GM12878 (cell line): ENCODE data around the gene RNU6-9. TPM values are rescaled to one million over a fixed set of nuclear protein-coding genes. Genes with fewer than 3 reads are reported as not detected.

Experiments
- ATAC-seq: fragments of 200-7000 bp; cut with Tn5 transposase; 3 replicates; pipeline ENCODE4 v1.9.1; 2020; ENCODE audit warnings: mild to moderate bottlenecking, moderate library complexity
- BruUV-seq: library from RNA; stranded (reverse); fragments of 400-500 nt; replicated peaks from 2 replicates; lab custom pipeline; 2021; lab: Mats Ljungman, UMichigan
- CTCF ChIA-PET: fragments of 300-600 bp; sonication (Branson Sonifier 250); formaldehyde crosslinking; extraction: SDS; loops from one replicate; lab custom pipeline; 2021; ENCODE audit warnings: inconsistent platforms; lab: Yijun Ruan, JAX
- POLR2A ChIA-PET: fragments of 350-600 bp; formaldehyde crosslinking; extraction: SDS; loops from one replicate; lab custom pipeline; 2021; ENCODE audit warnings: inconsistent platforms; lab: Charles Lee
- RAD21 ChIA-PET: fragments of 300-600 bp; sonication (Branson Sonifier 250); formaldehyde crosslinking; loops from one replicate; lab custom pipeline; 2023; ENCODE audit warnings: antibody characterized with exemption; ENCODE audit not compliant: unreplicated experiment; lab: Charles Lee
- SMC1A ChIA-PET: fragments of 300-600 bp; sonication (Branson Sonifier 250); formaldehyde crosslinking; loops from one replicate; lab custom pipeline; 2023; ENCODE audit not compliant: unreplicated experiment, uncharacterized antibody; lab: Charles Lee
- DNase-seq: peaks from one replicate; pipeline ENCODE4 v3.0.0-alpha.2; 2011; ENCODE audit warnings: low read depth, low spot score
- FAIRE-seq: peaks from 3 replicates; lab custom pipeline; 2011; peaks lifted over from hg19 to GRCh38; lab: Jason Lieb, UNC
- H2AFZ ChIP-seq: 2 replicates; pipeline ENCODE4 v1.6.0; 2011; ENCODE audit warnings: low read depth, low read length, control low read depth; ENCODE audit not compliant: control insufficient read depth
- H3K27ac ChIP-seq: 2 replicates; pipeline ENCODE4 v1.5.1; 2011; ENCODE audit warnings: control low read depth; ENCODE audit not compliant: control insufficient read depth, insufficient read depth
- H3K27me3 ChIP-seq, 2 experiments: replicated peaks in 1 of 2; 2 replicates each; pipeline versions ENCODE4 v1.6.0 to v1.6.1; 2011; ENCODE audit warnings: low read length in 1 of 2; ENCODE audit not compliant: control insufficient read depth in 2 of 2, insufficient read depth in 2 of 2
- H3K36me3 ChIP-seq, 2 experiments: 2 replicates each; pipeline ENCODE4 v1.5.1; 2011; ENCODE audit warnings: low read length in 1 of 2; ENCODE audit not compliant: control insufficient read depth in 2 of 2, insufficient read depth in 2 of 2
- H3K4me1 ChIP-seq: 2 replicates; pipeline ENCODE4 v1.6.1; 2011; ENCODE audit warnings: mild to moderate bottlenecking, low read length, moderate library complexity, mixed read lengths; ENCODE audit not compliant: control insufficient read depth, insufficient read depth
- H3K4me2 ChIP-seq: 2 replicates; pipeline ENCODE4 v1.6.0; 2011; ENCODE audit warnings: control low read depth; ENCODE audit not compliant: control insufficient read depth, insufficient read depth
- H3K4me3 ChIP-seq: fragments of 200-600 bp; sonication (generic); 2 replicates; pipeline ENCODE4 v1.5.1; 2016
- H3K79me2 ChIP-seq: 2 replicates; pipeline ENCODE4 v1.6.0; 2011; ENCODE audit warnings: low read length; ENCODE audit not compliant: control insufficient read depth, insufficient read depth
- H3K9ac ChIP-seq: 2 replicates; pipeline ENCODE4 v1.8.0; 2011; ENCODE audit warnings: low read length, control low read depth, mixed read lengths; ENCODE audit not compliant: control insufficient read depth, insufficient read depth
- H3K9me3 ChIP-seq: replicated peaks from 3 replicates; pipeline ENCODE4 v1.5.1; 2011; ENCODE audit warnings: mild to moderate bottlenecking, low read length; ENCODE audit not compliant: control insufficient read depth, insufficient read depth
- H4K20me1 ChIP-seq: 2 replicates; pipeline ENCODE4 v1.6.0; 2011; ENCODE audit not compliant: control insufficient read depth, insufficient read depth
- BHLHE40 ChIP-seq, 2 experiments: fragments of 450-650 bp in 1 of 2; IDR thresholded peaks; 2 replicates each; pipeline ENCODE4 v1.6.1; 2011 to 2017; ENCODE audit warnings: low read depth in 2 of 2, borderline replicate concordance in 1 of 2, improper control_type of control experiment in 1 of 2, low read length in 1 of 2, mild to moderate bottlenecking in 1 of 2
- EGR1 ChIP-seq, 2 experiments: IDR thresholded peaks; 1 replicate in 1 of 2; 2 replicates in 1 of 2; pipeline ENCODE4 v1.6.1; 2011 to 2012; ENCODE audit warnings: low read depth in 2 of 2, low read length in 2 of 2, borderline replicate concordance in 1 of 2, mild to moderate bottlenecking in 1 of 2, moderate library complexity in 1 of 2
- RUNX3 ChIP-seq: IDR thresholded peaks from 2 replicates; pipeline ENCODE4 v1.6.1; 2012; ENCODE audit warnings: low read length, inconsistent platforms
- SIX5 ChIP-seq: IDR thresholded peaks from 2 replicates; pipeline ENCODE4 v1.6.1; 2011; ENCODE audit warnings: mild to moderate bottlenecking, low read depth, low read length, moderate library complexity; ENCODE audit not compliant: severe bottlenecking
- SRF ChIP-seq, 2 experiments: IDR thresholded peaks; 2 replicates each; pipeline ENCODE4 v1.6.1; 2011; ENCODE audit warnings: low read depth in 2 of 2, low read length in 2 of 2, mild to moderate bottlenecking in 1 of 2, moderate library complexity in 1 of 2
- ZNF622 ChIP-seq: fragments of 450-650 bp; IDR thresholded peaks from 2 replicates; pipeline ENCODE4 v1.6.1; 2017; ENCODE audit warnings: mild to moderate bottlenecking, inconsistent platforms
- WGBS: methylation state at CpG from one replicate; pipeline ENCODE4 v1.1.6; 2016; ENCODE audit warnings: low lambda C conversion rate; ENCODE audit not compliant: insufficient replicate concordance, insufficient coverage; ENCODE audit errors: missing lambda C conversion rate; 5-methylcytosine and 5-hydroxymethylcytosine counted together
- in situ Hi-C: fragments of 300-500 bp; cut with MboI; formaldehyde crosslinking; loops from 9 replicates; pipeline ENCODE4 v1.14.3; 2018; ENCODE audit warnings: mixed read lengths
- intact Hi-C: fragments of 100-400 bp; cut with micrococcal nuclease; formaldehyde crosslinking; loops from one replicate; pipeline ENCODE4 v1.14.2; 2022; ENCODE audit not compliant: unreplicated experiment
- polyA plus RNA-seq, 11 experiments: library from polyadenylated mRNA; depleted of rRNA in 4 of 11; unstranded in 6 of 11; stranded (reverse) in 5 of 11; fragments of >200 nt; fragmentation: Nextera tagmentation in 4 of 11; fragmentation: Illumina TruSeq in 1 of 11; extraction: Ambion mirVana in 4 of 11; extraction: Trizol in 1 of 11; gene quantifications; 1 replicate in 1 of 11; 2 replicates in 10 of 11; pipeline versions ENCODE4 v1.2.1 to v1.2.3, GENCODE V29; 2011 to 2016; ENCODE audit warnings: inconsistent platforms in 2 of 11, missing spikeins in 2 of 11, low read depth in 1 of 11
- total RNA-seq, 4 experiments: library from RNA; depleted of rRNA in 3 of 4; stranded (reverse); fragments of >200 nt in 3 of 4; fragmentation: Illumina TruSeq in 1 of 4; extraction: Trizol in 1 of 4; gene quantifications; 2 replicates each; pipeline versions ENCODE4 v1.2.1 to v1.2.3, GENCODE V29; 2013 to 2021
- TF ChIP-seq, protein P1 (sequence below): IDR thresholded peaks from 2 replicates; pipeline ENCODE4 v1.6.1; 2011; ENCODE audit warnings: borderline replicate concordance, low read depth, mild to moderate bottlenecking, moderate library complexity, low read length; ENCODE audit not compliant: insufficient read depth, poor library complexity, severe bottlenecking

The RNU6-9 gene
- total and polyA plus RNA-seq, 10 of the 15 experiments (the other 5 are each of a cell fraction or from before 2014, with no cell fraction given), result not detected

DNA sequence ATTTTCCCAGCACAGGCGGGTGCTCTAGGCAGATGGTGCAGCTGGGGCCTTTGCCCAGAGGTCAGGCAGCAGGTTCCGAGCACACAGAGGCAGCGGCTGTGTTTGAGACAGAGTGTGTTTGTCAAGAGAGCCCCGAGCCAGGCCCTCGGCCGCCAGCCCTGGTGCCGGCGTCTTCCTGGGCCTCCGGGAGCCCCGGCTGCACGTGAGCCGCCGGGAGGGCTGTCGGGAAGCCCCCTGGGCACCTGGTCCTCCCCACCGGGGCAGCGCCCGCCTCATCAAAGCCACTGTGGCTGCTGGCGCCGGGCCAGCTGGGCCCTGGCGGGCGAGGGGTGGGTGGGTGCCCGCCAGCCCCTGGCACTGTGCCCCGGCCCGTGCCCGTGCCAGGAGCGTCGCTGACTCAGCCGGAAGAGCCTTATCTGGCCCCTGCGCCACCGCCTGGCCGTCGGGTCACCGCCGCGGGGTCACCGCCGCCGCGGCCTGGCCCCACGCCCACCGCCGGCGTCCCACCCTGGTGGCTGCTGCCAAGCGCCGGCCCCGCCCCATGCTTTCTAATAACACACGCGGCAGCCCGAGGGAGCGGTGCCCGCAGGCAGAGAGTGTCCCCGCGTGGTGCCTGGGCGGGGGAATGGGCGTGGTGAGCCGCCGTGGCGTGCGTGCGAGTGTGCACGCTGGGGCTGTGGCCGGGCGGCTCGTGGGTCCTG lies 47.5 kb downstream of the RNU6-9 start:
- Histone ChIP-seq H3K4me3 (peak overlapping the region; percentile 37; the same call in 1 of the 2 replicates), H2AFZ (no peak overlapping the region)

More for the DNA sequence above, 47.5 kb downstream of the RNU6-9 start:
- H4K20me1 ChIP-seq, result no peaks in the 10 kb centered on the region; the same call in 1 of the 2 replicates
- DNase-seq (no peak), ATAC-seq (no peak), FAIRE-seq (no peak)
- intact Hi-C loops (no loop called here), in situ Hi-C loops (no loop called here)
- ChIA-PET RAD21 (no interaction called here), POLR2A (interaction anchor here (0.5 kb wide), 1 partner anchor 31 kb away, joined by 3 read pairs; no protein-coding TSS in a partner anchor), SMC1A (no interaction called here), CTCF (no interaction called here)
- peak overlapping the region; percentile 58 for H3K27ac ChIP-seq
- peak overlapping the region; percentile 18; the same call in 1 of the 2 replicates for H3K9ac ChIP-seq
- WGBS, result 3% methylated on average over 59 of the region's 64 CpGs
- no peaks in the 10 kb centered on the region for H3K27me3 ChIP-seq
- H3K4me2 ChIP-seq, result peak overlapping the region; percentile 79
- BruUV-seq, result no TSS peak
- H3K4me1 ChIP-seq, result peaks cover 7% of the 10 kb centered on the region
- H3K9me3 ChIP-seq, result peaks cover 4% of the 10 kb centered on the region
- peaks cover 64% of the 10 kb centered on the region for H3K79me2 ChIP-seq
- peaks cover 30% of the 10 kb centered on the region in 2 experiments for H3K36me3 ChIP-seq
- TF ChIP-seq SIX5 (no peak), EGR1 (IDR thresholded peaks at IDR 0.05; ENCODE audit: borderline replicate concordance in 1 of 2, low read depth in 2 of 2, low read length in 2 of 2) (peak in 1 of 2 experiments; percentile 19; a peak in 1 of 3 replicates), RUNX3 (peak; percentile 49; the same call in 1 of the 2 replicates), ZNF622 (no peak), SRF (IDR thresholded peaks at IDR 0.05; ENCODE audit: low read depth in 2 of 2, low read length in 2 of 2) (peak; percentile 95 to 97), BHLHE40 (IDR thresholded peaks at IDR 0.05; ENCODE audit: borderline replicate concordance in 1 of 2, low read depth in 2 of 2, low read length in 1 of 2) (peak; percentile 51 to 61; a peak in 2 of 4 replicates)
- TF ChIP-seq, protein P1, sequence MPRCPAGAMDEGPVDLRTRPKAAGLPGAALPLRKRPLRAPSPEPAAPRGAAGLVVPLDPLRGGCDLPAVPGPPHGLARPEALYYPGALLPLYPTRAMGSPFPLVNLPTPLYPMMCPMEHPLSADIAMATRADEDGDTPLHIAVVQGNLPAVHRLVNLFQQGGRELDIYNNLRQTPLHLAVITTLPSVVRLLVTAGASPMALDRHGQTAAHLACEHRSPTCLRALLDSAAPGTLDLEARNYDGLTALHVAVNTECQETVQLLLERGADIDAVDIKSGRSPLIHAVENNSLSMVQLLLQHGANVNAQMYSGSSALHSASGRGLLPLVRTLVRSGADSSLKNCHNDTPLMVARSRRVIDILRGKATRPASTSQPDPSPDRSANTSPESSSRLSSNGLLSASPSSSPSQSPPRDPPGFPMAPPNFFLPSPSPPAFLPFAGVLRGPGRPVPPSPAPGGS, result peak; percentile 67
